ENCODE results near the gene ASRGL1. TPM values are rescaled to one million over a fixed set of nuclear protein-coding genes. Genes with fewer than 3 reads are reported as not detected.

ASRGL1 gene
- total and polyA plus RNA-seq, 2 of the 13 experiments (the other 11 are each of a cell fraction or from before 2014, with no cell fraction given), result 50.8 to 97.5 TPM

GRCh38 chr11:62432695-62433094 lies 95.4 kb downstream of the ASRGL1 start (continued):
- TF ChIP-seq, protein P1, sequence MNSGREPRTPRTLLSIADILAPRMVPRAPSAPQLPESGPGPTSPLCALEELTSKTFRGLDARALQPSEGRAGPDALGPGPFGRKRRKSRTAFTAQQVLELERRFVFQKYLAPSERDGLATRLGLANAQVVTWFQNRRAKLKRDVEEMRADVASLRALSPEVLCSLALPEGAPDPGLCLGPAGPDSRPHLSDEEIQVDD (CRISPR knock-in tag; IDR thresholded peaks at IDR 0.05; ENCODE audit: borderline replicate concordance), result no peak
- TF ChIP-seq FOSL2 (CRISPR knock-in tag; IDR thresholded peaks at IDR 0.05) (peak; percentile 48; the same call in 1 of the 2 replicates), ZNF616 (CRISPR knock-in tag; IDR thresholded peaks at IDR 0.05; ENCODE audit: low read depth) (no peak), TMF1 (CRISPR knock-in tag; IDR thresholded peaks at IDR 0.05; ENCODE audit: low read depth) (no peak), EHMT2 (IDR thresholded peaks at IDR 0.05; ENCODE audit: borderline replicate concordance, low read depth, low read length) (no peak), KLF16 (CRISPR knock-in tag; IDR thresholded peaks at IDR 0.05) (peak in 1 of 2 experiments; percentile 51; a peak in 1 of 4 replicates), BORCS8-MEF2B (CRISPR knock-in tag; IDR thresholded peaks at IDR 0.05) (no peak), ZNF17 (CRISPR knock-in tag; IDR thresholded peaks at IDR 0.05) (no peak), ZFP91 (CRISPR knock-in tag; IDR thresholded peaks at IDR 0.05; ENCODE audit: borderline replicate concordance) (no peak), CEBPB (IDR thresholded peaks at IDR 0.05; ENCODE audit: borderline replicate concordance, low read depth, low read length) (peak; percentile 66; the same call in 1 of the 2 replicates), CCDC6 (CRISPR knock-in tag; IDR thresholded peaks at IDR 0.05) (no peak), PBX2 (CRISPR knock-in tag; IDR thresholded peaks at IDR 0.05) (no peak), REPIN1 (CRISPR knock-in tag; IDR thresholded peaks at IDR 0.05; ENCODE audit: borderline replicate concordance, low read depth) (no peak), TFDP1 (CRISPR knock-in tag; IDR thresholded peaks at IDR 0.05; ENCODE audit: borderline replicate concordance) (no peak), ZNF460 (CRISPR knock-in tag; IDR thresholded peaks at IDR 0.05; ENCODE audit: borderline replicate concordance) (peak; percentile 83), ZNF576 (CRISPR knock-in tag; IDR thresholded peaks at IDR 0.05) (no peak), SOX5 (CRISPR knock-in tag; IDR thresholded peaks at IDR 0.05; ENCODE audit: borderline replicate concordance) (peak; percentile 62; the same call in 1 of the 2 replicates), ZNF329 (CRISPR knock-in tag; IDR thresholded peaks at IDR 0.05; ENCODE audit: low read depth) (no peak), ZNF256 (CRISPR knock-in tag; conservative IDR thresholded peaks at IDR 0.05) (no peak), RAD51 (IDR thresholded peaks at IDR 0.05; ENCODE audit: borderline replicate concordance) (no peak), ZNF512 (CRISPR knock-in tag; IDR thresholded peaks at IDR 0.05) (no peak)
- TF ChIP-seq, protein P2, sequence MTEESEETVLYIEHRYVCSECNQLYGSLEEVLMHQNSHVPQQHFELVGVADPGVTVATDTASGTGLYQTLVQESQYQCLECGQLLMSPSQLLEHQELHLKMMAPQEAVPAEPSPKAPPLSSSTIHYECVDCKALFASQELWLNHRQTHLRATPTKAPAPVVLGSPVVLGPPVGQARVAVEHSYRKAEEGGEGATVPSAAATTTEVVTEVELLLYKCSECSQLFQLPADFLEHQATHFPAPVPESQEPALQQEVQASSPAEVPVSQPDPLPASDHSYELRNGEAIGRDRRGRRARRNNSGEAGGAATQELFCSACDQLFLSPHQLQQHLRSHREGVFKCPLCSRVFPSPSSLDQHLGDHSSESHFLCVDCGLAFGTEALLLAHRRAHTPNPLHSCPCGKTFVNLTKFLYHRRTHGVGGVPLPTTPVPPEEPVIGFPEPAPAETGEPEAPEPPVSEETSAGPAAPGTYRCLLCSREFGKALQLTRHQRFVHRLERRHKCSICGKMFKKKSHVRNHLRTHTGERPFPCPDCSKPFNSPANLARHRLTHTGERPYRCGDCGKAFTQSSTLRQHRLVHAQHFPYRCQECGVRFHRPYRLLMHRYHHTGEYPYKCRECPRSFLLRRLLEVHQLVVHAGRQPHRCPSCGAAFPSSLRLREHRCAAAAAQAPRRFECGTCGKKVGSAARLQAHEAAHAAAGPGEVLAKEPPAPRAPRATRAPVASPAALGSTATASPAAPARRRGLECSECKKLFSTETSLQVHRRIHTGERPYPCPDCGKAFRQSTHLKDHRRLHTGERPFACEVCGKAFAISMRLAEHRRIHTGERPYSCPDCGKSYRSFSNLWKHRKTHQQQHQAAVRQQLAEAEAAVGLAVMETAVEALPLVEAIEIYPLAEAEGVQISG (CRISPR knock-in tag; IDR thresholded peaks at IDR 0.05), result no peak

All from HepG2 (cell line).